ENCODE data around the gene CHD5.
"Not testable (repeated sequence)": the region's sequence is repeated elsewhere in the genome, so short reads cannot be mapped to it uniquely, and the experiment has no call there.

CHD5 gene

GRCh38 chr1:6065093-6065858 is 114.8 kb downstream of the CHD5 start:
- Histone ChIP-seq H3K36me3 (peaks cover 86% of the 10 kb centered on the region), H3K9ac (no peak overlapping the region), H3K4me2 (no peak overlapping the region), H3K9me3 (no peaks in the 10 kb centered on the region), H3K27ac (no peak overlapping the region), H4K20me1 (peaks cover 100% of the 10 kb centered on the region), H3K27me3 (no peaks in the 10 kb centered on the region), H3K4me3 (no peak overlapping the region), H3K4me1 (0 out of 2 replicates have a peak, but pooled peaks cover under 1% of the 10 kb centered on the region)
- TF ChIP-seq Cebpa-rat (IDR thresholded peaks at IDR 0.05): no peak

GRCh38 chr1:6063532-6064053 is 116.5 kb downstream of the CHD5 start:
- H3K9ac ChIP-seq, H3K4me2 ChIP-seq, H3K9me3 ChIP-seq, H3K4me3 ChIP-seq, H3K27ac ChIP-seq, H3K27me3 ChIP-seq: not testable (repeated sequence)
- Histone ChIP-seq H3K36me3 (peaks cover 84% of the 10 kb centered on the region), H4K20me1 (peaks cover 100% of the 10 kb centered on the region), H3K4me1 (peaks cover 16% of the 10 kb centered on the region)

GRCh38 chr1:6062670-6063069 is 117.5 kb downstream of the CHD5 start:
- H3K27me3 ChIP-seq: no peaks in the 10 kb centered on the region
- no peak overlapping the region for H3K4me3 ChIP-seq
- no peak overlapping the region for H3K27ac ChIP-seq
- H3K4me2 ChIP-seq: no peak overlapping the region
- peaks cover 100% of the 10 kb centered on the region for H4K20me1 ChIP-seq
- H3K9ac ChIP-seq: no peak overlapping the region
- no peaks in the 10 kb centered on the region for H3K9me3 ChIP-seq
- H3K4me1 ChIP-seq: peaks cover 25% of the 10 kb centered on the region
- no peak for TF ChIP-seq Cebpa-rat (IDR thresholded peaks at IDR 0.05)
- H3K36me3 ChIP-seq: peaks cover 78% of the 10 kb centered on the region

GRCh38 chr1:6059866-6060265 is 120.3 kb downstream of the CHD5 start:
- no peaks in the 10 kb centered on the region for H3K27me3 ChIP-seq
- H3K27ac ChIP-seq: no peak overlapping the region
- no peak overlapping the region for H3K9ac ChIP-seq
- peaks cover 100% of the 10 kb centered on the region for H4K20me1 ChIP-seq
- H3K9me3 ChIP-seq: no peaks in the 10 kb centered on the region
- H3K4me2 ChIP-seq: no peak overlapping the region
- peaks cover 46% of the 10 kb centered on the region for H3K4me1 ChIP-seq
- TF ChIP-seq Cebpa-rat (IDR thresholded peaks at IDR 0.05): no peak
- H3K36me3 ChIP-seq: peaks cover 58% of the 10 kb centered on the region
- H3K4me3 ChIP-seq: no peak overlapping the region

- Histone ChIP-seq H3K4me2 (peak overlapping the region; percentile 78), H3K27me3 (no peaks in the 10 kb centered on the region), H3K4me3 (no peak overlapping the region), H3K36me3 (peaks cover 55% of the 10 kb centered on the region), H3K9ac (no peak overlapping the region), H3K27ac (no peak overlapping the region), H3K9me3 (no peaks in the 10 kb centered on the region), H3K4me1 (peaks cover 52% of the 10 kb centered on the region), H4K20me1 (peaks cover 100% of the 10 kb centered on the region)
- TF ChIP-seq Cebpa-rat (IDR thresholded peaks at IDR 0.05): no peak
These were observed 122.8 kb downstream of the CHD5 start for GRCh38 chr1:6057170-6057845.

- Histone ChIP-seq H3K36me3 (peaks cover 55% of the 10 kb centered on the region), H3K27me3 (no peaks in the 10 kb centered on the region), H3K4me2 (peak overlapping the region; percentile 78), H3K9me3 (no peaks in the 10 kb centered on the region), H4K20me1 (peaks cover 100% of the 10 kb centered on the region), H3K4me1 (peaks cover 52% of the 10 kb centered on the region), H3K9ac (no peak overlapping the region), H3K27ac (0 out of 2 replicates have a peak overlapping the region, but pooled peaks have one; percentile 30), H3K4me3 (no peak overlapping the region)
- TF ChIP-seq Cebpa-rat (IDR thresholded peaks at IDR 0.05): no peak
These were observed 123.6 kb downstream of the CHD5 start for GRCh38 chr1:6056572-6056948.

GRCh38 chr1:6054596-6054995 is 125.5 kb downstream of the CHD5 start:
- H3K9ac ChIP-seq: no peak overlapping the region
- peaks cover 100% of the 10 kb centered on the region for H4K20me1 ChIP-seq
- H3K4me2 ChIP-seq: no peak overlapping the region
- no peak overlapping the region for H3K4me3 ChIP-seq
- no peaks in the 10 kb centered on the region for H3K9me3 ChIP-seq
- no peak for TF ChIP-seq Cebpa-rat (IDR thresholded peaks at IDR 0.05)
- H3K36me3 ChIP-seq: peaks cover 55% of the 10 kb centered on the region
- H3K27ac ChIP-seq: no peak overlapping the region
- no peaks in the 10 kb centered on the region for H3K27me3 ChIP-seq
- H3K4me1 ChIP-seq: peaks cover 45% of the 10 kb centered on the region

- Histone ChIP-seq H3K36me3 (peaks cover 62% of the 10 kb centered on the region), H3K9ac (no peak overlapping the region), H4K20me1 (peaks cover 100% of the 10 kb centered on the region), H3K27me3 (no peaks in the 10 kb centered on the region), H3K4me3 (no peak overlapping the region), H3K4me2 (no peak overlapping the region), H3K4me1 (peaks cover 40% of the 10 kb centered on the region), H3K27ac (no peak overlapping the region), H3K9me3 (no peaks in the 10 kb centered on the region)
- no peak for TF ChIP-seq Cebpa-rat (IDR thresholded peaks at IDR 0.05)
These were observed 126.9 kb downstream of the CHD5 start for GRCh38 chr1:6053206-6053546.

- no peaks in the 10 kb centered on the region for H3K27me3 ChIP-seq
- no peak overlapping the region for H3K27ac ChIP-seq
- H3K9ac ChIP-seq: no peak overlapping the region
- peaks cover 100% of the 10 kb centered on the region for H4K20me1 ChIP-seq
- H3K4me3 ChIP-seq: no peak overlapping the region
- H3K4me1 ChIP-seq: peaks cover 40% of the 10 kb centered on the region
- H3K36me3 ChIP-seq: peaks cover 67% of the 10 kb centered on the region
- no peak for TF ChIP-seq Cebpa-rat (IDR thresholded peaks at IDR 0.05)
- H3K9me3 ChIP-seq: no peaks in the 10 kb centered on the region
- H3K4me2 ChIP-seq: no peak overlapping the region
These were observed 127.4 kb downstream of the CHD5 start for GRCh38 chr1:6052543-6053205.
